BE2C (cell line): ENCODE measurements around the gene TMEM126B.
A peak's percentile ranks its signal among the peaks of the same experiment; 100 is the strongest.

Experiments used
- DNase-seq: peaks from one replicate; pipeline ENCODE4 v3.0.0-alpha.2; 2020
- H3K27me3 ChIP-seq: fragments of 250-450 bp; sonication (Bioruptor Pico); 2 replicates; pipeline ENCODE4 v1.5.1; 2020; ENCODE audit warnings: mild to moderate bottlenecking
- H3K36me3 ChIP-seq: fragments of 250-450 bp; sonication (Bioruptor Pico); 2 replicates; pipeline ENCODE4 v1.5.1; 2020; ENCODE audit warnings: mild to moderate bottlenecking
- H3K4me1 ChIP-seq: fragments of 250-450 bp; sonication (Bioruptor Pico); 2 replicates; pipeline ENCODE4 v1.5.1; 2020
- H3K4me3 ChIP-seq: 2 replicates; pipeline ENCODE4 v1.5.1; 2011; ENCODE audit warnings: low read depth, low read length
- H3K9me3 ChIP-seq: fragments of 250-450 bp; sonication (Bioruptor Pico); 2 replicates; pipeline ENCODE4 v1.5.1; 2020
- CTCF ChIP-seq: IDR thresholded peaks from 2 replicates; pipeline ENCODE4 v1.5.1; 2012; ENCODE audit warnings: mild to moderate bottlenecking, low read depth, low read length

The TMEM126B gene

GRCh38 chr11:85620256-85620655, 8.1 kb upstream of the TMEM126B start:
- Histone ChIP-seq H3K27me3 (peaks cover 22% of the 10 kb centered on the region), H3K36me3 (no peaks in the 10 kb centered on the region), H3K4me1 (no peaks in the 10 kb centered on the region), H3K9me3 (no peaks in the 10 kb centered on the region), H3K4me3 (no peak overlapping the region)
- DNase-seq = no peak
- TF ChIP-seq CTCF = no peak

- Histone ChIP-seq H3K27me3 (peaks cover 3% of the 10 kb centered on the region), H3K4me3 (no peak overlapping the region), H3K4me1 (no peaks in the 10 kb centered on the region), H3K36me3 (no peaks in the 10 kb centered on the region), H3K9me3 (no peaks in the 10 kb centered on the region)
- DNase-seq = no peak
- no peak for TF ChIP-seq CTCF
Measured at GRCh38 chr11:85626496-85626895, 1.9 kb upstream of the TMEM126B start.

- H3K9me3 ChIP-seq = no peaks in the 10 kb centered on the region
- peaks cover 3% of the 10 kb centered on the region for H3K27me3 ChIP-seq
- no peaks in the 10 kb centered on the region for H3K4me1 ChIP-seq
- H3K36me3 ChIP-seq = no peaks in the 10 kb centered on the region
- peak within 1 kb of the TSS; percentile 86 for H3K4me3 ChIP-seq
- no peak for TF ChIP-seq CTCF
- no peak for DNase-seq
Measured at GRCh38 chr11:85627332-85627997, 928 bp upstream of the TMEM126B start, which contains the start of gene DLG2. DLG2 (minus strand) TSS chr11:85627344.

- no peaks in the 10 kb centered on the region for H3K9me3 ChIP-seq
- no peaks in the 10 kb centered on the region for H3K4me1 ChIP-seq
- DNase-seq = no peak
- H3K4me3 ChIP-seq = peak overlapping the region; percentile 86
- TF ChIP-seq CTCF = no peak
- peaks cover under 1% of the 10 kb centered on the region; the same call in 1 of the 2 replicates for H3K36me3 ChIP-seq
- H3K27me3 ChIP-seq = peaks cover 3% of the 10 kb centered on the region
Measured at GRCh38 chr11:85628771-85629341, 463 bp downstream of the TMEM126B start.

- DNase-seq = no peak
- Histone ChIP-seq H3K27me3 (no peaks in the 10 kb centered on the region), H3K36me3 (peaks cover 10% of the 10 kb centered on the region; the same call in 1 of the 2 replicates), H3K4me1 (no peaks in the 10 kb centered on the region), H3K9me3 (no peaks in the 10 kb centered on the region), H3K4me3 (no peak overlapping the region)
- no peak for TF ChIP-seq CTCF
Measured at GRCh38 chr11:85634747-85635146, 6.4 kb downstream of the TMEM126B start.

GRCh38 chr11:85643191-85643614, 14.8 kb downstream of the TMEM126B start:
- Histone ChIP-seq H3K36me3 (no peaks in the 10 kb centered on the region), H3K9me3 (no peaks in the 10 kb centered on the region), H3K4me1 (no peaks in the 10 kb centered on the region), H3K4me3 (no peak overlapping the region), H3K27me3 (peaks cover 12% of the 10 kb centered on the region)
- no peak for TF ChIP-seq CTCF
- DNase-seq = no peak
